CD8-positive, alpha-beta memory T cell (primary cell): ENCODE results near the gene TENT5D. TPM values are rescaled to one million over a fixed set of nuclear protein-coding genes. Genes with fewer than 3 reads are reported as not detected.
"Not testable (repeated sequence)": the region's sequence is repeated elsewhere in the genome, so short reads cannot be mapped to it uniquely, and the experiment has no call there.

ENCODE experiments used
- CTCF ChIA-PET: fragments of 350-600 bp; sonication (Branson Sonifier 250); formaldehyde crosslinking; loops from one replicate; lab custom pipeline; 2021; ENCODE audit warnings: antibody characterized with exemption; lab: Charles Lee
- POLR2A ChIA-PET: fragments of 350-600 bp; sonication (Branson Sonifier 250); formaldehyde crosslinking; loops from one replicate; lab custom pipeline; 2021; ENCODE audit warnings: antibody characterized with exemption; lab: Charles Lee
- DNase-seq, 5 donors: peaks; one replicate each; pipeline versions ENCODE4 v3.0.0 to v3.0.0-alpha.2; 2020 to 2022; ENCODE audit warnings: mixed read lengths in 1 of 5
- H3K27ac ChIP-seq: one replicate; pipeline ENCODE4 v1.7.0; 2013; ENCODE audit warnings: low read depth, mild to moderate bottlenecking, low read length, moderate library complexity
- H3K27me3 ChIP-seq: 2 replicates; pipeline ENCODE4 v1.7.0; 2013; ENCODE audit warnings: low read length, mild to moderate bottlenecking; ENCODE audit not compliant: insufficient read depth, poor library complexity, severe bottlenecking
- H3K36me3 ChIP-seq: 2 replicates; pipeline ENCODE4 v1.7.0; 2013; ENCODE audit warnings: mild to moderate bottlenecking, low read length, moderate library complexity; ENCODE audit not compliant: insufficient read depth
- H3K4me1 ChIP-seq: 2 replicates; pipeline ENCODE4 v1.7.0; 2013; ENCODE audit warnings: mild to moderate bottlenecking, low read length, moderate library complexity; ENCODE audit not compliant: insufficient read depth
- H3K4me3 ChIP-seq: 2 replicates; pipeline ENCODE4 v1.7.0; 2013; ENCODE audit warnings: mild to moderate bottlenecking, low read length
- H3K9me3 ChIP-seq: 2 replicates; pipeline ENCODE4 v1.7.0; 2013; ENCODE audit warnings: mild to moderate bottlenecking, low read length
- H3K27ac Mint-ChIP-seq, 8 donors: one replicate each; pipeline ENCODE4 v1.8.0; 2020 to 2021; ENCODE audit warnings: mixed read lengths in 8 of 8, mild to moderate bottlenecking in 6 of 8, inconsistent platforms in 3 of 8, moderate library complexity in 3 of 8
- H3K27me3 Mint-ChIP-seq, 2 donors: one replicate each; pipeline ENCODE4 v1.8.0; 2020 to 2021; ENCODE audit warnings: mixed read lengths in 2 of 2, mild to moderate bottlenecking in 1 of 2, moderate library complexity in 1 of 2
- H3K36me3 Mint-ChIP-seq, 3 donors: one replicate each; pipeline ENCODE4 v1.8.0; 2020 to 2021; ENCODE audit warnings: mixed read lengths in 3 of 3, inconsistent platforms in 1 of 3, mild to moderate bottlenecking in 1 of 3
- H3K4me1 Mint-ChIP-seq, 3 donors: one replicate each; pipeline ENCODE4 v1.8.0; 2020 to 2021; ENCODE audit warnings: mixed read lengths in 3 of 3, inconsistent platforms in 1 of 3, mild to moderate bottlenecking in 1 of 3
- H3K4me3 Mint-ChIP-seq, 7 donors: one replicate each; pipeline ENCODE4 v1.8.0; 2020 to 2021; ENCODE audit warnings: mixed read lengths in 7 of 7, mild to moderate bottlenecking in 6 of 7, moderate library complexity in 4 of 7, inconsistent platforms in 2 of 7
- H3K9me3 Mint-ChIP-seq, 5 donors: one replicate each; pipeline ENCODE4 v1.8.0; 2020 to 2022; ENCODE audit warnings: mixed read lengths in 5 of 5, mild to moderate bottlenecking in 3 of 5, moderate library complexity in 2 of 5, inconsistent platforms in 1 of 5
- polyA plus RNA-seq: library from polyadenylated mRNA; unstranded; fragments of 300-500 nt; fragmentation: Illumina TruSeq; gene quantifications from one replicate; pipeline ENCODE4 v1.2.3, GENCODE V29; 2021
- total RNA-seq, 2 experiments: library from RNA; stranded (reverse); gene quantifications; one replicate each; pipeline ENCODE4 v1.2.3, GENCODE V29; 2021

The TENT5D gene
- total and polyA plus RNA-seq, 3 experiments from 2014 or later, result not detected

- H3K27me3 Mint-ChIP-seq, result peaks cover 0 to 8% of the 10 kb centered on the region in 2 donors
- Histone ChIP-seq H3K9me3 (no peaks in the 10 kb centered on the region), H3K4me1 (no peaks in the 10 kb centered on the region), H3K27ac (no peak overlapping the region), H3K27me3 (no peaks in the 10 kb centered on the region), H3K36me3 (no peaks in the 10 kb centered on the region), H3K4me3 (no peak overlapping the region)
- no peak overlapping the region for H3K4me3 Mint-ChIP-seq
- ChIA-PET POLR2A (no interaction called here), CTCF (no interaction called here)
- H3K9me3 Mint-ChIP-seq, result no peaks in the 10 kb centered on the region
- no peak overlapping the region for H3K27ac Mint-ChIP-seq
- no peaks in the 10 kb centered on the region for H3K4me1 Mint-ChIP-seq
- DNase-seq, result no peak
- H3K36me3 Mint-ChIP-seq, result no peaks in the 10 kb centered on the region
These were observed 12.2 kb downstream of the TENT5D start for GRCh38 chrX:80432441-80432840.

- no peak overlapping the region for H3K4me3 ChIP-seq
- H3K9me3 ChIP-seq, result no peaks in the 10 kb centered on the region
- no peaks in the 10 kb centered on the region for H3K4me1 Mint-ChIP-seq
- no peaks in the 10 kb centered on the region for H3K27me3 ChIP-seq
- H3K27me3 Mint-ChIP-seq, result peaks cover 0 to 8% of the 10 kb centered on the region in 2 donors
- no peaks in the 10 kb centered on the region for H3K36me3 Mint-ChIP-seq
- H3K4me3 Mint-ChIP-seq, result no peak overlapping the region
- H3K4me1 ChIP-seq, result no peaks in the 10 kb centered on the region
- H3K27ac ChIP-seq, result no peak overlapping the region
- H3K27ac Mint-ChIP-seq, result no peak overlapping the region
- ChIA-PET CTCF (no interaction called here), POLR2A (no interaction called here)
- H3K9me3 Mint-ChIP-seq, result no peaks in the 10 kb centered on the region
- no peak for DNase-seq
- H3K36me3 ChIP-seq, result no peaks in the 10 kb centered on the region
These were observed 12.6 kb downstream of the TENT5D start for GRCh38 chrX:80432863-80433262.

DNA sequence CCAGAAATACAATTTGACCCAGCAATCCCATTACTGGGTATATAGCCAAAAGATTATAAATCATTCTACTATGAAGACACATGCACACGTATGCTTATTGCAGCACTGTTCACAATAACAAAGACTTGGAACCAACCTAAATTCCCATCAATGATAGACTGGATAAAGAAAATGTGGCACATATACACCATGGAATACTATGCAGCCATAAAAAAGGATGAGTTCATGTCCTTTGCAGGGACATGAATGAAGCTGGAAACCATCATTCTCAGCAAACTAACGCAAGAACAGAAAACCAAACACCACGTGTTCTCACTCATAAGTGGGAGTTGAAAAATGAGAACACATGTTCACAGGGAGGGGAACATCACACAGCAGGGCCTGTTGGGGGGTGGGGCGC lies 47.9 kb downstream of the TENT5D start:
- DNase-seq, H3K27ac ChIP-seq, H3K36me3 ChIP-seq, CTCF ChIA-PET, H3K4me3 Mint-ChIP-seq, H3K9me3 ChIP-seq, H3K27me3 Mint-ChIP-seq, H3K4me3 ChIP-seq, H3K27ac Mint-ChIP-seq, H3K4me1 ChIP-seq, H3K27me3 ChIP-seq, POLR2A ChIA-PET, H3K4me1 Mint-ChIP-seq, H3K36me3 Mint-ChIP-seq: not testable (repeated sequence)
- peaks cover 0 to 15% (median 9%) of the 10 kb centered on the region in 5 donors for H3K9me3 Mint-ChIP-seq

DNA sequence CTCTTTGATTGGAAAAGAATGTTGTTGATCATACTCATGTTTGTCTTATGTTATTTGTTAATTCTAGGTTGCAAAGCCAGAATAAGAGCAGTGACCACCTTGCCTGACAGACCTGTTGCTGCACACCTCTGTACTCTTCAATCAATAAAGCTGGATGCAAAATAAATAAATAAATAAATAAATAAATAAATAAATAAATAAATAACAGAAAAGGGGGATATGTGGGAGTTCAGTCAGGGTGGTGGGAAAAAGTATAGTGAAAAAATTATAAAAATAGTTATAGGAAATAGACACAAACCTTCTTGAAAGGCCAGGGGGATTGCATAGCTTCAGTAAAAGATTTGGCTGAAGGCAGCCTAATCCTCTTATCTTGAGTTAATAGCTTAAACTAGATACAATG lies 51.3 kb downstream of the TENT5D start:
- Mint-ChIP-seq H3K4me3 (no peak overlapping the region), H3K27ac (no peak overlapping the region), H3K36me3 (peaks cover 0 to 3% (median 0%) of the 10 kb centered on the region in 3 donors), H3K4me1 (no peaks in the 10 kb centered on the region), H3K27me3 (peaks cover 0 to 1% of the 10 kb centered on the region in 2 donors), H3K9me3 (peaks cover 4 to 19% (median 11%) of the 10 kb centered on the region in 5 donors)
- POLR2A ChIA-PET, result no interaction called here
- Histone ChIP-seq H3K27ac (no peak overlapping the region), H3K4me1 (no peaks in the 10 kb centered on the region), H3K36me3 (no peaks in the 10 kb centered on the region), H3K4me3 (no peak overlapping the region), H3K27me3 (no peaks in the 10 kb centered on the region), H3K9me3 (no peaks in the 10 kb centered on the region)
- no peak for DNase-seq
- CTCF ChIA-PET, result no interaction called here

- no peak overlapping the region for H3K27ac Mint-ChIP-seq
- ChIA-PET CTCF (no interaction called here), POLR2A (no interaction called here)
- no peak for DNase-seq
- Histone ChIP-seq H3K4me1 (no peaks in the 10 kb centered on the region), H3K27me3 (no peaks in the 10 kb centered on the region), H3K36me3 (no peaks in the 10 kb centered on the region), H3K4me3 (no peak overlapping the region), H3K9me3 (no peaks in the 10 kb centered on the region), H3K27ac (no peak overlapping the region)
- H3K27me3 Mint-ChIP-seq, result peaks cover 0 to 9% of the 10 kb centered on the region in 2 donors
- H3K36me3 Mint-ChIP-seq, result no peaks in the 10 kb centered on the region
- peaks cover 0 to 4% (median 0%) of the 10 kb centered on the region in 5 donors for H3K9me3 Mint-ChIP-seq
- no peak overlapping the region for H3K4me3 Mint-ChIP-seq
- no peaks in the 10 kb centered on the region for H3K4me1 Mint-ChIP-seq
These were observed 65.3 kb downstream of the TENT5D start for GRCh38 chrX:80485543-80485942.

DNA sequence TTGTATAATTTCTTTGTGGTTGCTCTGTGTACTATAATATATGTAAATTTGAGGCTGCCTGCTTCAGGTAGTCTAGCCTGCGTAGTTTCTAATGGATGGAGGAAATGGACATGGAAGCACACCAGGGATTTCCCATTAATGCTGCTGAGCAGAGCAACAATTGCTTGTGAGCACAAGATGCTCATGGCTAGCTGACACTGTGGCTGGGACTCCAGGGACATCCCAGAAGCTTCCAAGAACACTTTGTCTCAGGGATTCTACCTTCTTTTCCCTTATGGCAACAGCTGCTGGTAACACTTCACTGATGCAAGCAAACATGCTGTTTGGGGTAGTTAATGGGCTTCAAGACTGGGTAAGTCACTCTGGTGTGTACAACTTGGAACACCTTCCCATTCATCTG lies 66.1 kb downstream of the TENT5D start:
- Mint-ChIP-seq H3K4me3 (no peak overlapping the region), H3K4me1 (no peaks in the 10 kb centered on the region), H3K27me3 (peaks cover 0 to 9% of the 10 kb centered on the region in 2 donors), H3K27ac (no peak overlapping the region), H3K9me3 (peaks cover 0 to 4% (median 1%) of the 10 kb centered on the region in 5 donors), H3K36me3 (no peaks in the 10 kb centered on the region)
- H3K36me3 ChIP-seq, result no peaks in the 10 kb centered on the region
- CTCF ChIA-PET, result no interaction called here
- no peak overlapping the region for H3K4me3 ChIP-seq
- no peak overlapping the region for H3K27ac ChIP-seq
- POLR2A ChIA-PET, result no interaction called here
- no peaks in the 10 kb centered on the region for H3K27me3 ChIP-seq
- H3K9me3 ChIP-seq, result no peaks in the 10 kb centered on the region
- no peaks in the 10 kb centered on the region for H3K4me1 ChIP-seq
- DNase-seq, result no peak

DNA sequence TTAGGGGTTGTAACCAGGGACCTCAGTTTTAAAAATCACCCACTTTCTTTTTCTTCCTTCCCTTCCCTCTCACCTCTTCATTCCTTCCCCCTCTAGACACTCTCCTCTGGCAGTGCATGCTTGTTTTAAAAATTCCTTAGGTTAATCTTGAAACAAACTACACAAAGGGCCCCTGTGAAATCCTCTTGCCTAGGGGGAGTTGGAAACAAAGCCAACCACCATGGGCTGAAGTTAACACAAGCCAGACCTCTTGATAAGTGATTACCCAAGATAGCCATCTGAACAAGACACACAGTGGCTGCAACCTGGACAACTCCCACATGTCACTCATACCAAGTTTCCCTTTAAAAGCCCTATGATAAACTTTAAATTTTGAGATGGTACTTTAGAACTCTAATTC lies 68.9 kb downstream of the TENT5D start:
- H3K36me3 ChIP-seq, result no peaks in the 10 kb centered on the region
- no peaks in the 10 kb centered on the region for H3K4me1 ChIP-seq
- H3K4me3 ChIP-seq, result no peak overlapping the region
- no peaks in the 10 kb centered on the region for H3K27me3 ChIP-seq
- ChIA-PET CTCF (no interaction called here), POLR2A (no interaction called here)
- Mint-ChIP-seq H3K27me3 (peaks cover 0 to 7% of the 10 kb centered on the region in 2 donors), H3K4me1 (no peaks in the 10 kb centered on the region), H3K9me3 (peaks cover 0 to 4% (median 2%) of the 10 kb centered on the region in 5 donors), H3K27ac (no peak overlapping the region), H3K4me3 (no peak overlapping the region), H3K36me3 (no peaks in the 10 kb centered on the region)
- DNase-seq, result no peak
- no peak overlapping the region for H3K27ac ChIP-seq
- H3K9me3 ChIP-seq, result no peaks in the 10 kb centered on the region
